Effector CD4-positive, alpha-beta T cell (primary cell): ENCODE measurements around the gene FBXW9.
A peak's percentile ranks its signal among the peaks of the same experiment; 100 is the strongest.
"Not testable (repeated sequence)": the region's sequence is repeated elsewhere in the genome, so short reads cannot be mapped to it uniquely, and the experiment has no call there.

Experiments
- DNase-seq: peaks from one replicate; pipeline ENCODE4 v3.0.0-alpha.2; 2020

Gene FBXW9

DNA sequence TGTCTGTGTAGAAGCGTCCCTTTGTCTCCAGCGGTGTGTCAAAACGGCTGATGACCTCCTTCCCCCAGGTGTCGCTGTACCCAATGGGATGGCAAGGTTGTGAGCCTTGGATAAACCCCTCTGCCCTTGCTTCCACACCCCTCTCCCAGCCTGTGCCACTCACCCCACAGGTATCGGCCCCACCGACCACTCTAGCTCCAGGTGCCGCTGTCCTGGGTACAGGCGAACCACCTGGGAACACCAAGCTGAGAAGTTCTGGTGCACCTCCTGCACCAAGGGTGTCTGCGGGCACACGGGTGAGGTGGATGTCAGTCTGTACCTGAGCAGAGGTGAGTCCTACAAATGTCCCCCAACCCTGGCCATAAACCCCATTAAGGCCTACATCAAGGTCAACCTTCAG, 46.5 kb downstream of the FBXW9 start:
- DNase-seq: no peak

DNA sequence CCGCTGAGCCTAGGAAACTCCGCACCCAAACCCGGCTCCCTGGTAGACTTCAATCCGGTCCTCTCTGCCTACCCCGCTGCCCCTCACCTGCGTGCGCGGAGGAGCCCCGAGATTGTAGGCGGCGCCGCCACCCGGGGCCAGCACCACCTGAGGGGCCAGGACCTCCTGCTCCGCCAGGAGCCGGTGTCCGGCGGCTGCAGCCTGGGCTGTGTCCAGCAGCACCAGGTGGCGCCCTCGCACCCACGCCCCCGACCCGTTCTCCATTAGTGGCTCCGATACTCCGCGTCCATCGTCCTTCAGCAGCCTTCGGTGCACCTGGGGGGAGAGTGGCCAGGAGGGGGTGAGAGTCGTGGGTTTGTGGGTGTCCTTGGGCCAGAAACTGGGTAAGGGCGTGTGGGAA, 48.3 kb downstream of the FBXW9 start:
- no peak for DNase-seq

- no peak for DNase-seq
Measured at GRCh38 chr19:12647490-12648071, 48.9 kb downstream of the FBXW9 start.

GRCh38 chr19:12647047-12647446, 49.4 kb downstream of the FBXW9 start:
- no peak for DNase-seq

GRCh38 chr19:12646551-12646950, 49.9 kb downstream of the FBXW9 start:
- no peak for DNase-seq

DNA sequence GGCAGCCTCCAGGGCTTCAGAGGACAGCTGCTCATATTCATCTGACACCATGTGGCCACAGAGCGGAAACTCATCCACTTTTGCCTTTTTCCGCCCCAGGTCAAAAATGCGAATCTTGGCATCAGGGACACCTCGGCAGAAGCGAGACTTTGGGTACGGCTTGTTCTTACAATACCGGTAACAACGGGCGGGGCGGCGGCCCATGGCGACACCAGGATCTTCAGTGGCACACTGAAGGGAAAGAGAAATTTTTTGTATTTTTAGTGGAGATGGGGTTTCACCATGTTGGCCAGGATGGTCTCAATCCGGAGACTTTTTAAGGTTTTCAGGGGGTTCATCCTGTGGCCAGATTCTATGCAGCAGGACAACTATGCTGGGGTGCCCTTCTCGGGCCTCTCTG, 52.7 kb downstream of the FBXW9 start:
- not testable (repeated sequence) for DNase-seq

DNA sequence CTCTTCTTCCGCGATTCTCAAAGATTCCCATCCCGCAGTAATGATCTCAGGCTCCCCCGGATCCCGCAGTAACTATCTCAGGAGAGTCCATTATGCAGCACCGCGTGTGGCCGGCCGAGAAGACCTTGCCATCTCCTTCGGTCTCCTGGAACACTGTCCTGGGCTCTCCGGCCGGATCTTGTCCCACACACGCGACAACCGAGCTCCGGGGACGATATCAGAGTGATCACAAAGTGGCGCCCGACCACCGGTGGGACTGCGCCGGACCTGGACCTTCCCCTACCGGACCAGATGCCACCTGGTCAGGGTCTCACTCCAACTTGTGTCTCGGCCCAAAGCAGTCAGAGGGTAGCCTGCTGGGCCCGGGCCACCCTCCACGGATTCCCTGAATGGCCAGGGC, 53.9 kb downstream of the FBXW9 start:
- no peak for DNase-seq

- DNase-seq: no peak
Measured at GRCh38 chr19:12641456-12641855, 55.0 kb downstream of the FBXW9 start.

DNA sequence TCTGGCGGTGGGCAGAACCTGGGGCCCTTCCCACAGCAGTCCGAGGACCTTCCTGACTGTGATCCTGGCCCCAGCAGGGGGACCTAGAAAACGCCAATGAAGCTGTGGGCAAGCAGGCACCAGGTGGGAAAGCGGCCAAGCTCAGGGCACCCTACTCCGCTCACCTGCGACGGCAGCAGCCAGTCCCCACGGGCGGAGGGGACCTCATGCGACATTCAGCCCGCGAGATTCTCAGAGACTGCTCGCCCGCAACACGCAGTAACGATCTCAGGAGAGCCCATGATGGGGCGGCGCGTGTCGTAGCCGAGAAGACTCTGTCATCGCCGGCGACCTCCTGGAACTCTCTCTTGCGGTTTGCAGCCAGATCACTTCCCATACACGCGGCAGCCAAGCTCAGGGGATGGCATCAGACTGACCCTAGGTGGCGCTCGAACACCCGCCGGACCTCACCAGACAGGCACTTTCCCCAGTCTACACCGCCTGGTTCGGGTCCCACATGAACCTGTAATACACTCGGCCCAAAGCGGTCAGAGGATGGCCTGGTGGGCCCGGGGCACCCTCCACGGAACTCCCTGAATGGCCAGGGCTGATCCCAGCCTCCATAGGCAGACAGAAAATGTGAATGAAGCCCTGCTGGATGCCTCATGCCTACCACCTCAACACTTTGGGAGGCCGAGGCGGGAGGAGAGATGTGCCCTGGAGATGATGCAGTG, 56.4 kb downstream of the FBXW9 start:
- DNase-seq: peak; percentile 72
